Mucosa of rectum (tissue), 2 donors: Measurements from ENCODE around the gene MID1.

ENCODE experiments used
- H3K27ac ChIP-seq, 2 donors: one replicate each; pipeline ENCODE4 v1.7.0; 2013; ENCODE audit warnings: inconsistent platforms in 2 of 2, low read depth in 2 of 2, low read length in 2 of 2
- H3K27me3 ChIP-seq, 2 donors: one replicate each; pipeline ENCODE4 v1.7.0; 2013; ENCODE audit warnings: low read length in 2 of 2; ENCODE audit not compliant: control insufficient read depth in 2 of 2, insufficient read depth in 2 of 2
- H3K36me3 ChIP-seq, 2 donors: one replicate each; pipeline ENCODE4 v1.7.0; 2013; ENCODE audit warnings: low read length in 2 of 2; ENCODE audit not compliant: control insufficient read depth in 2 of 2, insufficient read depth in 2 of 2
- H3K4me1 ChIP-seq, 2 donors: one replicate each; pipeline ENCODE4 v1.7.0; 2013; ENCODE audit warnings: low read length in 2 of 2, mild to moderate bottlenecking in 1 of 2; ENCODE audit not compliant: control insufficient read depth in 2 of 2, insufficient read depth in 2 of 2
- H3K4me3 ChIP-seq, 2 donors: one replicate each; pipeline ENCODE4 v1.7.0; 2013; ENCODE audit warnings: low read length in 2 of 2
- H3K9ac ChIP-seq, 2 donors: one replicate each; pipeline ENCODE4 v1.7.0; 2013; ENCODE audit warnings: low read length in 2 of 2, low read depth in 1 of 2, mild to moderate bottlenecking in 1 of 2
- H3K9me3 ChIP-seq, 2 donors: one replicate each; pipeline ENCODE4 v1.7.0; 2013; ENCODE audit warnings: low read length in 2 of 2; ENCODE audit not compliant: control insufficient read depth in 2 of 2
- donor health status: healthy.
- donor health status: Normal muscosa, but diverticular disease.

Gene MID1

DNA sequence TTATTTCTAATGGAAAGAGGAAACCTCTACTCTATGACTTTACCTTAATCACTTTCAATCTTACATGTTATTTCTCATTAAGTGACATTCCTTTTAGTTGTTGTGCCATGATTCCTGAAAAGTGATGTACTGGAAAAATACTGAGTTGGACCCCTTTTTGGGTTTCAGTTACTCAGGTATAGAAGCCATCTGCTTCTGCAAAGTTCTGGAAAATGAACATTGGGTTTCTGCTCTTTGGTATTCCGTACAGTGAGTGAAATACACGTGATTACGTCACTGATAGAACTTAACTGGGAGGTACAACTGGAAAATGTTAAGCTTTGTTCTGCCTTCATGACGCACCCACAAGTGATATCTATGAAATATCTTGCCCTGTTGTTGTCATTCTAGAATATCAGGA is 114.7 kb downstream of the MID1 start:
- H3K4me3 ChIP-seq: no peak overlapping the region
- H3K9me3 ChIP-seq: no peaks in the 10 kb centered on the region
- H3K27ac ChIP-seq: no peak overlapping the region
- H3K9ac ChIP-seq: no peak overlapping the region
- no peaks in the 10 kb centered on the region for H3K27me3 ChIP-seq
- no peaks in the 10 kb centered on the region for H3K4me1 ChIP-seq
- no peaks in the 10 kb centered on the region for H3K36me3 ChIP-seq

DNA sequence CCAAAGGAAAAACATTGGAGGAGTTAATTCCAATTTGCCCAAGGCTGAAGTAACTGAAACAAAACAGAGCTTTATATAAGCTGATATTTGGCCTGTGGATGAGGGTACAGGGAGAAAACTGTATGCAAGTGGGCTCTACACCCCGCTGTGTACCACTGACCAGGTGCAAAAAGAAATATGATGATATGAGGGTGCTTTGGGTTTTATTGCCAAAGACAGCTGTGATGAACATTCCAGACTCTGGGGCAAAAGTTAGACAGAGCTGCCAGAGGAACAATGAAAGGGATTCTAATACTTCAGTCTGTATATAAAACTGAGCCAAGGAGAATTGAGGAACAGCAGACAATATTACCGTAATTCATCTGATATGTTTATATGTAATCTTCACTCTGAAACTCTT is 117.4 kb downstream of the MID1 start:
- Histone ChIP-seq H3K4me3 (no peak overlapping the region), H3K9me3 (no peaks in the 10 kb centered on the region), H3K27me3 (no peaks in the 10 kb centered on the region), H3K9ac (no peak overlapping the region), H3K27ac (no peak overlapping the region), H3K36me3 (no peaks in the 10 kb centered on the region), H3K4me1 (no peaks in the 10 kb centered on the region)

DNA sequence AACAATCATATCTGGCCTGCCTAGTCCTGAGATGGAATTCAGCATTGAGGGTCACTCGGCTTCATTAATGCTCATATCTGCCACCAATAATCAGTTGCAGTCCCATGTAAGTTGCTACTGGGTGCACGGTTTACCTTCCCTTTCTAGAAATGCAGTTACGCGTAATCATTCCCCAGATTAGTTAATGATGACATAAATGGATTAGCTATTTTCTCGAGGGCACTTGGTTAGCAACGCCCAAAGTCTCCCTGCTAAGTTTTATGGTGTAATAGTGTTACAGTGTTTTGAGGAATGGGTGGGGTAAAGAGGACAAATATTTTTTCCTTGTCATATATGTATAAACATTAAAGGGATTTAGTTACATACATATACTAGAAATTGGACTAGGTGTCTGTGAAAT is 118.8 kb downstream of the MID1 start:
- Histone ChIP-seq H3K27ac (no peak overlapping the region), H3K9ac (no peak overlapping the region), H3K4me3 (no peak overlapping the region), H3K9me3 (no peaks in the 10 kb centered on the region), H3K4me1 (no peaks in the 10 kb centered on the region), H3K36me3 (no peaks in the 10 kb centered on the region), H3K27me3 (no peaks in the 10 kb centered on the region)

DNA sequence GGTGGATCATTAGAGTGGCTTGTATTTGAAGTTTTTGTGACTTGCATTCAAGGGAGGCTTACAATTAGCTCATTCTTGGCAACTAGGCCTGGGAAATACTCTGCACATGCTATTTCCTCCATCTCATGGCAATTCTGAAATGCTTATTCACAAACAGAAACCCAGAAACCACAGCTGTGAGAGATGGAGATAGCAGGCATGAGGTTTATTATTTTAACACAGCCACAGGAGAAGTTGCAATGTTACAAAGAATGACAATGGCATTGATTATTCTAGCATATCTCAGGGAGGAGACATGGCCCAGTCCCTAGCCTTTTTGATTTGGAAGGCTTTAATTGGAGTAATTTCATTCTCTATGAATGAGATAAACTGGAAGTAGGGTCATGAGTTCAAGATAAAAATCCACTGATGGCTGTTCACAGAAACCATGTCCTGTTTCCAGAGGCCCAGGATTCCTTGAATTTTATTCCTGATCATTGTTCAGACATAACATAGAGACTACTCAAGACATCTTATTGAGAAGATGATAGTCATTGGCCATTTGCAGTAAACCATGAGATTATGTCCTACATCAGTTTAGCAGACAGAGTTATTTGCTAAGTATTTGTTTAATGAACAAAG is 123.9 kb downstream of the MID1 start:
- H3K9ac ChIP-seq: no peak overlapping the region
- H3K36me3 ChIP-seq: no peaks in the 10 kb centered on the region
- no peaks in the 10 kb centered on the region for H3K27me3 ChIP-seq
- H3K9me3 ChIP-seq: no peaks in the 10 kb centered on the region
- H3K4me1 ChIP-seq: no peaks in the 10 kb centered on the region
- no peak overlapping the region for H3K4me3 ChIP-seq
- no peak overlapping the region for H3K27ac ChIP-seq

DNA sequence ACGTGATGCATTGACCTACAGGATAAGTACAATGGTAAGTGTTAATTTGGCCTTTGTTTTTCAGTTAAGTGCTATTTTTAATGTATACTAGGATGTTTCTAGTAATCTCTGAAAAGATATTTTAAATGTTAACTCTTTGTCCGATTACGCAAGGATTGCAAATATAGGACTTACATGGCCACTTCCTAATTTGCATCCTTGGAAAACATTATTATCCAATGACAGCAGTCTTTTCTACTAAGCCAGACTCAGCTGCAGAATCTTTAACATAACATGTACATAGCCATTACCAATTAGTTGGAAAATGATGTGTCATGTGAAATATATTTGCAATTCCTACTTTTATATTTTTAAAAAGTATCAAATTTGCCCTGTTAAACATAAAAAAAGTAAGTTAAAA is 124.7 kb downstream of the MID1 start:
- H3K4me1 ChIP-seq: no peaks in the 10 kb centered on the region
- no peak overlapping the region for H3K9ac ChIP-seq
- no peaks in the 10 kb centered on the region for H3K27me3 ChIP-seq
- no peak overlapping the region for H3K4me3 ChIP-seq
- no peaks in the 10 kb centered on the region for H3K36me3 ChIP-seq
- H3K9me3 ChIP-seq: no peaks in the 10 kb centered on the region
- no peak overlapping the region for H3K27ac ChIP-seq

DNA sequence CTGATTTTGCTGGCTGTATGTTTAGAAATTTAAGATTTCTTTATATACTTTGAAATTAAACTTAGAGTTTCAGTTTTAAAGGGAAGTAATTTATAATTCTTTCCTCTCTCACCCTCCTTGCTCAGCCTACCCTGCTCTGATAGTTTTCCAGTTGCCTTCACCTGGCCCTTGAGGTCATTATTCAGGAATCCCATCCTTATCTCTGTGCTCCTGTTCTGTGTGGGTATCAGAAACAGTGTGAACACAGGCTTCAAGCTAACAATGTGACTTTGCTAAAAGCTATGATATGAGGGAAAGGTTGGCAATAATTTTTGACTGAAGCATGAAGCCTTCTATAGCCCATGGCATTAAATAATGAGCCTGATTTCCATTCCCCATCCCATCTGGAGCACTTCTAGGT is 128.1 kb downstream of the MID1 start:
- Histone ChIP-seq H3K27me3 (no peaks in the 10 kb centered on the region), H3K9ac (no peak overlapping the region), H3K27ac (no peak overlapping the region), H3K9me3 (no peaks in the 10 kb centered on the region), H3K36me3 (no peaks in the 10 kb centered on the region), H3K4me3 (no peak overlapping the region), H3K4me1 (no peaks in the 10 kb centered on the region)

DNA sequence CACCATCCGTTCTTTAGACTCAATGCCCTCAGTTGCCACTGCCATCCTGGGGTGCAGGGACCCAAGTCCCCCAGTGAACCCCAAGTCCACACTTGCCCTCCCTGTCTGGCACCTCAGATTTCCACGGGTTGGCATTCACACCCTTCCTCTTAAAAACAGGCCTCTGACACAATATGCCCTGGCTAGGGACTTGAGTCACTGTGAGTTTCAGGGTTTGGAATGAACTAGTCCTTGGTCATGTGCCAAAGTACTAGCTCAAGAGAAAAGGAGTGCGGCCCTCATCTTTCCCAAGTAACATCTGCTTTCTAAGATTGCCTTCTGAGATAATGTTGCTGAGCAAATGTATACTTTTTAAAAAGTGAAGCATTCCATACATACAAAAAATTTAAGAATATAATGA is 134.0 kb downstream of the MID1 start:
- Histone ChIP-seq H3K9me3 (no peaks in the 10 kb centered on the region), H3K36me3 (peaks cover 0 to 4% of the 10 kb centered on the region in 2 donors), H3K27me3 (no peaks in the 10 kb centered on the region), H3K4me1 (no peaks in the 10 kb centered on the region), H3K9ac (no peak overlapping the region), H3K4me3 (no peak overlapping the region), H3K27ac (no peak overlapping the region)

DNA sequence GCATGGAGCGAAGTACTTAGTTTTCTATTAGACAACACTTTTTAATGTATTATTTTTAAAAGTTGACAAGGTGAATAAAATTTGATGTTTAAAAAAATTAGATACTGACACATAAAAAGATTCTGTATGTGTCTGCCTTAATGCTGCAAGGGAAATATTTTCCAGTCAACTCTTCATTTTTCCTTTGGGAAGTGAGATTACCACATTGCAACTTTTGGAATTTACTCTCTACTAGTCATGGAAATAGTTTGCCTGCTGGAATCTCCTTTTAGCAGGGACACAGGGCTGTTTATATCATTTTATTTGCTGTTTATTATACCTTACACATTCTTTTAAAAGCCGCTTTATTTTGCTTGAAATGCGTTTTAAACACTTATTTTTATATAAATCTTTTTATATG is 135.1 kb downstream of the MID1 start:
- H3K4me1 ChIP-seq: no peaks in the 10 kb centered on the region

DNA sequence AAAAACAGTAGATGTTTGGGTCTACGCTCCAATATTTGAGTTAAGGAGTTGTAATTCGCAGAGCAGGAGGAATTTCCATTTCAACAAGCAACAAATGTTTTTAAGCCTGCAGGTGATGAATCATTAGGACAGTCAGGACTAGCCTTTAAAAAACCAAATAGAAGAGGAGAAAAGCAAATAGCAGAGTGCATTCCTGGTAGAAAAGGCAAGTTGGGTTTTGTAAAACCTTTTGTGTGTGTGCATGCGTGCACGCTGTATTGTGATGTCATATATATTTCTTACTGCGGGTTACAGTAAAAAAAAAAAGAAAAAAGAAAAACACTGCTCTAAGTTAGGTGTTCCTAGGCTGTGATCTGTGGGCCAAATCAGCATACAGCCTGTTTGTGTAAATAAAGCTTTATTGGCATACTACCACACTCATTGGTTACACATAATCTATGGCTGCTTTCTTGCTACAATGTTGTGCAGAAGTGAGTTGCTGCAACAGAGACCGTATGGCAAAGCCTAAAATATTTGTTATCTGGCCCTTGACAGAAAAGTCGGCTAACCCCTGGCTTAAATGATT is 135.6 kb downstream of the MID1 start:
- H3K4me1 ChIP-seq: no peaks in the 10 kb centered on the region
- no peak overlapping the region for H3K9ac ChIP-seq
- H3K36me3 ChIP-seq: peaks cover 0 to 4% of the 10 kb centered on the region in 2 donors
- H3K4me3 ChIP-seq: no peak overlapping the region
- H3K27ac ChIP-seq: no peak overlapping the region
- no peaks in the 10 kb centered on the region for H3K9me3 ChIP-seq
- no peaks in the 10 kb centered on the region for H3K27me3 ChIP-seq

More for the DNA sequence above, 135.1 kb downstream of the MID1 start:
- H3K9ac ChIP-seq: no peak overlapping the region
- H3K9me3 ChIP-seq: no peaks in the 10 kb centered on the region
- no peak overlapping the region for H3K27ac ChIP-seq
- peaks cover 0 to 4% of the 10 kb centered on the region in 2 donors for H3K36me3 ChIP-seq
- H3K27me3 ChIP-seq: no peaks in the 10 kb centered on the region
- H3K4me3 ChIP-seq: no peak overlapping the region

DNA sequence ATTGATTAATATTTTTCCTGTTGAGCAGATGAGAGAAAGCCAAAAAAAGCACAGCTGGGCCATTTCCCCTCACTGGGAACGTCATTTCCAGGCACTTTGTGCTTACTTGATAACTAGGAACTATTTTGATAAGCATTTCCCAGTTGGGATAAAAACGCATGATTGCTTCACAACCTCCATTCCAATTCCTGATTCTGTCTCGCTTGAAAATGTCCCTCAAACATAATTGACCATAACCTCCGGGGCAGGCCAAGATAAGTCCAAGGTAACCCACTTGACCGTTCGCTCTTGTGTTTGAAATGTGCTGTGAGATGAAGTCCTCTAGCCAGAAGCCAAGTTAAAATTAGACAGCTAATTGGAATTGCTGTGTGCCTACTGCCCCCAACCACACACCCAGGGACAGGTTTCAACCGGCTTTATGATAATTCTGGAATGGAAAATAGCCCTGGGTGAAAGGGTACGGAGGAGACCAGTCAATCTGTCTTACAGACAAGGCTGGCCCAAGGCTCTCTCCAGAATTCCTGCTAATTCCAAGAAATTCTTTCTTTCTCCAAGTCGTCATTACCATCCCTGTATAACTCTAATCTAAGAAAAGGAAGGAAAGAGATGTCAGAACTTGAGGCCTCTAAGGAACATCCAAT is 137.1 kb downstream of the MID1 start:
- Histone ChIP-seq H3K4me3 (no peak overlapping the region), H3K27ac (no peak overlapping the region), H3K9ac (no peak overlapping the region), H3K36me3 (peaks cover 3 to 4% of the 10 kb centered on the region in 2 donors), H3K9me3 (no peaks in the 10 kb centered on the region), H3K27me3 (no peaks in the 10 kb centered on the region), H3K4me1 (no peaks in the 10 kb centered on the region)
